Measurements from ENCODE around the gene LRRFIP1. TPM values are rescaled to one million over a fixed set of nuclear protein-coding genes. Genes with fewer than 3 reads are reported as not detected.
"Not testable (repeated sequence)": the region's sequence is repeated elsewhere in the genome, so short reads cannot be mapped to it uniquely, and the experiment has no call there.

Gene LRRFIP1
- total and polyA plus RNA-seq, 10 of the 15 experiments (the other 5 are each of a cell fraction or from before 2014, with no cell fraction given): 36.2 to 120 (median 74.3) TPM

DNA sequence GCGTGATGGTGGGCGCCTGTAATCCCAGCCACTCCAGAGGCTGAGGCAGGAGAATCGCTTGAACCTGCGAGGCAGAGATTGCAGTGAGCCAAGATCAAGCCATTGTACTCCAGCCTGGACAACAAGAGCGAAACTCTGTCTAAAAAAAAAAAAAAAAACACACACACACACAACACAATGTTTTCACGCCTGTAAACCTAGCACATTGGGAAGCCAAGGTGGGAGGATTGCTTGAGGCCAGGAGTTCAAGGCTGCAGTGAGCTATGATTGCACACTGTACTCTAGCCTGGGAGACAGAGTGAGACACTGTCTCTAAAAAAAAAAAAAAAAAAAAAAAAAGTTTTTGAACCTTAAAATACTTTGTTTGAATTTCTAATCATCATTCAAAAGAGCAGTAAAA lies 137.7 kb downstream of the LRRFIP1 start:
- FAIRE-seq; H3K4me1 ChIP-seq (ENCODE audit: control insufficient read depth, insufficient read depth, low read length); H3K27ac ChIP-seq (ENCODE audit: control insufficient read depth, insufficient read depth); in situ Hi-C loops (cut with MboI); H4K20me1 ChIP-seq (ENCODE audit: control insufficient read depth, insufficient read depth); DNase-seq (ENCODE audit: low read depth, low spot score); H3K4me3 ChIP-seq; ATAC-seq; H3K79me2 ChIP-seq (ENCODE audit: control insufficient read depth, insufficient read depth, low read length); intact Hi-C loops (cut with micrococcal nuclease; ENCODE audit: unreplicated experiment); BruUV-seq (replicated peaks); H3K27me3 ChIP-seq (replicated peaks in 1 of 2; ENCODE audit: control insufficient read depth in 2 of 2, insufficient read depth in 2 of 2, low read length in 1 of 2); H2AFZ ChIP-seq (ENCODE audit: control insufficient read depth, low read depth, low read length); H3K9ac ChIP-seq (ENCODE audit: control insufficient read depth, insufficient read depth, low read length); H3K9me3 ChIP-seq (replicated peaks; ENCODE audit: control insufficient read depth, insufficient read depth, low read length); H3K4me2 ChIP-seq (ENCODE audit: control insufficient read depth, insufficient read depth): not testable (repeated sequence)
- WGBS (ENCODE audit: insufficient coverage, insufficient replicate concordance, low lambda C conversion rate, missing lambda C conversion rate): 100% methylated on average over 5 of the region's 6 CpGs
- ChIA-PET SMC1A (ENCODE audit: uncharacterized antibody, unreplicated experiment) (interaction anchor here (0.6 kb wide), 1 partner anchor 538 kb away, joined by 3 read pairs; no protein-coding TSS in a partner anchor), POLR2A (interaction anchor here (0.6 to 0.7 kb wide), 5 partner anchors 12 to 784 kb away, joined by 4 to 10 read pairs (median 7); no protein-coding TSS in a partner anchor), RAD21 (ENCODE audit: unreplicated experiment) (interaction anchor here (0.7 to 1.2 kb wide), 3 partner anchors 193 to 498 kb away, joined by 3 to 5 read pairs (median 5); no protein-coding TSS in a partner anchor), CTCF (interaction anchor here (0.6 to 2.5 kb wide), 3 partner anchors 10 to 93 kb away, joined by 3 to 13 read pairs (median 3); no protein-coding TSS in a partner anchor)
- peaks cover 4 to 35% of the 10 kb centered on the region in 2 experiments for H3K36me3 ChIP-seq (ENCODE audit: control insufficient read depth in 2 of 2, insufficient read depth in 2 of 2, low read length in 1 of 2)

DNA sequence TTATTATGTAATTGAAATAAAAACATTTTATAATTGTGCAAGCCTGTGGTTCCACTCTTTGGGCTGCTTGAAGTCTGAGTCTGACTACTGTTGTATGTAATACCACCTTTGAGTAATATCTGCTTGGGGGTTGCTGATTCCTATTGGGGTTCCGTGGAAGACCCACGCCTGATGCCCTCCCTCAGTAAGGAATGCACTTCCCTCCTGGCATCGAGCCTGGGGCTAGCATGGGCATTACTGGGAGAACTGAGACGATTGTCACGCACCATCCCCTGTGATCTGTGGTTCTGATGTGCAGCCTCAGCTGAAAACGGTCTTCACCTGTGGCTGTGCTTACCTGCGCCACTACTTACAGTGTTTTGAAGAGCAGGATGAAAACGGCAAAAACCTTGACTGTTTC lies 138.5 kb downstream of the LRRFIP1 start:
- ATAC-seq (no peak), FAIRE-seq (no peak), DNase-seq (ENCODE audit: low read depth, low spot score) (no peak)
- no TSS peak for BruUV-seq (replicated peaks)
- Histone ChIP-seq H4K20me1 (ENCODE audit: control insufficient read depth, insufficient read depth) (no peaks in the 10 kb centered on the region), H3K9ac (ENCODE audit: control insufficient read depth, insufficient read depth, low read length) (no peak overlapping the region), H3K4me2 (ENCODE audit: control insufficient read depth, insufficient read depth) (no peak overlapping the region), H3K4me3 (no peak overlapping the region), H3K4me1 (ENCODE audit: control insufficient read depth, insufficient read depth, low read length) (no peaks in the 10 kb centered on the region), H3K27ac (ENCODE audit: control insufficient read depth, insufficient read depth) (no peak overlapping the region), H3K9me3 (replicated peaks; ENCODE audit: control insufficient read depth, insufficient read depth, low read length) (no peaks in the 10 kb centered on the region), H3K79me2 (ENCODE audit: control insufficient read depth, insufficient read depth, low read length) (no peaks in the 10 kb centered on the region), H3K36me3 (ENCODE audit: control insufficient read depth in 2 of 2, insufficient read depth in 2 of 2, low read length in 1 of 2) (peaks cover 1 to 29% of the 10 kb centered on the region in 2 experiments), H2AFZ (ENCODE audit: control insufficient read depth, low read depth, low read length) (no peak overlapping the region), H3K27me3 (replicated peaks in 1 of 2; ENCODE audit: control insufficient read depth in 2 of 2, insufficient read depth in 2 of 2, low read length in 1 of 2) (no peaks in the 10 kb centered on the region)
- intact Hi-C loops (cut with micrococcal nuclease; ENCODE audit: unreplicated experiment): no loop called here
- WGBS (ENCODE audit: insufficient coverage, insufficient replicate concordance, low lambda C conversion rate, missing lambda C conversion rate): 95% methylated on average over 8 of the region's 8 CpGs
- SMC1A ChIA-PET (ENCODE audit: uncharacterized antibody, unreplicated experiment): interaction anchor here (0.6 to 0.8 kb wide), 2 partner anchors 12 to 537 kb away, joined by 3 read pairs; no protein-coding TSS in a partner anchor
- POLR2A ChIA-PET: interaction anchor here (0.6 to 0.7 kb wide), 3 partner anchors 11 to 785 kb away, joined by 4 to 10 read pairs (median 8); no protein-coding TSS in a partner anchor
- CTCF ChIA-PET: interaction anchor here (0.6 to 2.5 kb wide), 2 partner anchors 9 to 93 kb away, joined by 3 to 13 read pairs; no protein-coding TSS in a partner anchor
- RAD21 ChIA-PET (ENCODE audit: unreplicated experiment): interaction anchor here (0.7 to 1.2 kb wide), 3 partner anchors 194 to 497 kb away, joined by 3 to 5 read pairs (median 5); no protein-coding TSS in a partner anchor
- in situ Hi-C loops (cut with MboI): no loop called here
- no peak for TF ChIP-seq YBX1 (IDR thresholded peaks at IDR 0.05)
- no peak for TF ChIP-seq LARP7 (IDR thresholded peaks at IDR 0.05)
- no peak for TF ChIP-seq SPI1 (IDR thresholded peaks at IDR 0.05; ENCODE audit: borderline replicate concordance, insufficient read depth, low read depth, low read length)
- no peak for TF ChIP-seq IRF4 (IDR thresholded peaks at IDR 0.05; ENCODE audit: low read depth, low read length)
- no peak for TF ChIP-seq SP1 (IDR thresholded peaks at IDR 0.05; ENCODE audit: low read depth, low read length)
- no peak for TF ChIP-seq USF2 (IDR thresholded peaks at IDR 0.05; ENCODE audit: borderline replicate concordance, low read depth, low read length)
- TF ChIP-seq, protein P1, sequence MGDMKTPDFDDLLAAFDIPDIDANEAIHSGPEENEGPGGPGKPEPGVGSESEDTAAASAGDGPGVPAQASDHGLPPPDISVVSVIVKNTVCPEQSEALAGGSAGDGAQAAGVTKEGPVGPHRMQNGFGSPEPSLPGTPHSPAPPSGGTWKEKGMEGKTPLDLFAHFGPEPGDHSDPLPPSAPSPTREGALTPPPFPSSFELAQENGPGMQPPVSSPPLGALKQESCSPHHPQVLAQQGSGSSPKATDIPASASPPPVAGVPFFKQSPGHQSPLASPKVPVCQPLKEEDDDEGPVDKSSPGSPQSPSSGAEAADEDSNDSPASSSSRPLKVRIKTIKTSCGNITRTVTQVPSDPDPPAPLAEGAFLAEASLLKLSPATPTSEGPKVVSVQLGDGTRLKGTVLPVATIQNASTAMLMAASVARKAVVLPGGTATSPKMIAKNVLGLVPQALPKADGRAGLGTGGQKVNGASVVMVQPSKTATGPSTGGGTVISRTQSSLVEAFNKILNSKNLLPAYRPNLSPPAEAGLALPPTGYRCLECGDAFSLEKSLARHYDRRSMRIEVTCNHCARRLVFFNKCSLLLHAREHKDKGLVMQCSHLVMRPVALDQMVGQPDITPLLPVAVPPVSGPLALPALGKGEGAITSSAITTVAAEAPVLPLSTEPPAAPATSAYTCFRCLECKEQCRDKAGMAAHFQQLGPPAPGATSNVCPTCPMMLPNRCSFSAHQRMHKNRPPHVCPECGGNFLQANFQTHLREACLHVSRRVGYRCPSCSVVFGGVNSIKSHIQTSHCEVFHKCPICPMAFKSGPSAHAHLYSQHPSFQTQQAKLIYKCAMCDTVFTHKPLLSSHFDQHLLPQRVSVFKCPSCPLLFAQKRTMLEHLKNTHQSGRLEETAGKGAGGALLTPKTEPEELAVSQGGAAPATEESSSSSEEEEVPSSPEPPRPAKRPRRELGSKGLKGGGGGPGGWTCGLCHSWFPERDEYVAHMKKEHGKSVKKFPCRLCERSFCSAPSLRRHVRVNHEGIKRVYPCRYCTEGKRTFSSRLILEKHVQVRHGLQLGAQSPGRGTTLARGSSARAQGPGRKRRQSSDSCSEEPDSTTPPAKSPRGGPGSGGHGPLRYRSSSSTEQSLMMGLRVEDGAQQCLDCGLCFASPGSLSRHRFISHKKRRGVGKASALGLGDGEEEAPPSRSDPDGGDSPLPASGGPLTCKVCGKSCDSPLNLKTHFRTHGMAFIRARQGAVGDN (IDR thresholded peaks at IDR 0.05): no peak

All from GM12878 (cell line).